Measurements from ENCODE around the gene LDB3. TPM values are rescaled to one million over a fixed set of nuclear protein-coding genes. Genes with fewer than 3 reads are reported as not detected.

Gene LDB3
- polyA plus RNA-seq, 1 donor (not counting 4 experiments of a cell fraction or from before 2014, with no cell fraction given), result 0.01 TPM

- H4K20me1 ChIP-seq (ENCODE audit: control insufficient read depth, extremely low read depth, insufficient read depth, low read length), result no peaks in the 10 kb centered on the region
- no peaks in the 10 kb centered on the region for H3K36me3 ChIP-seq (ENCODE audit: control insufficient read depth in 2 of 2, extremely low read depth in 1 of 2, insufficient read depth in 2 of 2, low read length in 2 of 2)
- TF ChIP-seq EZH2 (IDR thresholded peaks at IDR 0.05; ENCODE audit: low read length), result no peak
- TF ChIP-seq, protein P1, sequence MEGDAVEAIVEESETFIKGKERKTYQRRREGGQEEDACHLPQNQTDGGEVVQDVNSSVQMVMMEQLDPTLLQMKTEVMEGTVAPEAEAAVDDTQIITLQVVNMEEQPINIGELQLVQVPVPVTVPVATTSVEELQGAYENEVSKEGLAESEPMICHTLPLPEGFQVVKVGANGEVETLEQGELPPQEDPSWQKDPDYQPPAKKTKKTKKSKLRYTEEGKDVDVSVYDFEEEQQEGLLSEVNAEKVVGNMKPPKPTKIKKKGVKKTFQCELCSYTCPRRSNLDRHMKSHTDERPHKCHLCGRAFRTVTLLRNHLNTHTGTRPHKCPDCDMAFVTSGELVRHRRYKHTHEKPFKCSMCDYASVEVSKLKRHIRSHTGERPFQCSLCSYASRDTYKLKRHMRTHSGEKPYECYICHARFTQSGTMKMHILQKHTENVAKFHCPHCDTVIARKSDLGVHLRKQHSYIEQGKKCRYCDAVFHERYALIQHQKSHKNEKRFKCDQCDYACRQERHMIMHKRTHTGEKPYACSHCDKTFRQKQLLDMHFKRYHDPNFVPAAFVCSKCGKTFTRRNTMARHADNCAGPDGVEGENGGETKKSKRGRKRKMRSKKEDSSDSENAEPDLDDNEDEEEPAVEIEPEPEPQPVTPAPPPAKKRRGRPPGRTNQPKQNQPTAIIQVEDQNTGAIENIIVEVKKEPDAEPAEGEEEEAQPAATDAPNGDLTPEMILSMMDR (optimal IDR thresholded peaks at IDR 0.05 in 1 of 3, IDR thresholded peaks at IDR 0.05 in 1 of 3, conservative IDR thresholded peaks at IDR 0.05 in 1 of 3; ENCODE audit: extremely low read depth in 1 of 3, insufficient read depth in 2 of 3, low read length in 3 of 3), result no peak
- dilution Hi-C loops (cut with MboI; ENCODE audit: extremely low pct_ligation_motif_present, low sequenced_read_pairs), result no loop called here
- no peaks in the 10 kb centered on the region for H3K9me1 ChIP-seq (ENCODE audit: control insufficient read depth, extremely low read depth, insufficient read depth, low read length)
- no peak overlapping the region for H2AFZ ChIP-seq (ENCODE audit: control insufficient read depth, low read length)
- no peak overlapping the region for H3K9ac ChIP-seq (ENCODE audit: control insufficient read depth, extremely low read depth, insufficient read depth, low read length)
- H3K4me1 ChIP-seq (ENCODE audit: control insufficient read depth, extremely low read depth, insufficient read depth, low read length), result peaks cover 21% of the 10 kb centered on the region
- no peaks in the 10 kb centered on the region for H3K79me2 ChIP-seq (ENCODE audit: control insufficient read depth, insufficient read depth, low read length)
- no peak overlapping the region for H3K27ac ChIP-seq (ENCODE audit: control insufficient read depth, insufficient read depth, low read length)
- DNase-seq (ENCODE audit: low read depth, low spot score) (no peak), FAIRE-seq (no peak)
- no peak overlapping the region for H3K4me3 ChIP-seq (ENCODE audit: control insufficient read depth in 2 of 3, extremely low read depth in 1 of 3, insufficient read depth in 2 of 3, low read depth in 1 of 3, low read length in 3 of 3)
- no peaks in the 10 kb centered on the region for H3K9me3 ChIP-seq (ENCODE audit: control insufficient read depth, low read depth, low read length)
- H3K27me3 ChIP-seq (ENCODE audit: control insufficient read depth, extremely low read depth, insufficient read depth, low read length), result no peaks in the 10 kb centered on the region
- no peak overlapping the region for H3K4me2 ChIP-seq (ENCODE audit: control insufficient read depth, extremely low read depth, insufficient read depth, low read depth, low read length)
These were observed 35.4 kb upstream of the LDB3 start for GRCh38 chr10:86632951-86633350.

DNA sequence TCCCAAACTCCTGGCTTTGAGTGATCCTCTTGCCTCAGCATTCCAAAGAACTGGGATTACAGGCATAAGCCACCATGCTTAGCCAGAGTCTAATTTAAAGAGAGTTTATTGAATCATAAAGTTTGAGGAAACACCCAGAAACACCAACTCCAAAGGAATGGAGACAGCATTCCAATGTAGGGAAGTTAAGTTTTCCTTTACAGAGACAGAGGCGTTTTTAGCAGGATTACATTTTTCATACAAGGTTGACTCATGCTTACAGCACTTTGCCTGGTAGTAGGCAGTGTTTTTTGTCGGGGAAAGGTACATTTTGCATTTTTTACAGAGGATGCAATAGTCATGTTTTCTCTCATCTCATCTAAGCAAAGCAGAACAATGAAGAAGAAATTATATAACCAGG, 32.9 kb upstream of the LDB3 start:
- no peak for TF ChIP-seq EZH2 (IDR thresholded peaks at IDR 0.05; ENCODE audit: low read length)
- TF ChIP-seq, protein P1 (optimal IDR thresholded peaks at IDR 0.05 in 1 of 3, IDR thresholded peaks at IDR 0.05 in 1 of 3, conservative IDR thresholded peaks at IDR 0.05 in 1 of 3; ENCODE audit: extremely low read depth in 1 of 3, insufficient read depth in 2 of 3, low read length in 3 of 3), result no peak
- Histone ChIP-seq H3K9me3 (ENCODE audit: control insufficient read depth, low read depth, low read length) (no peaks in the 10 kb centered on the region), H3K79me2 (ENCODE audit: control insufficient read depth, insufficient read depth, low read length) (no peaks in the 10 kb centered on the region), H2AFZ (ENCODE audit: control insufficient read depth, low read length) (peak overlapping the region; percentile 19), H3K36me3 (ENCODE audit: control insufficient read depth in 2 of 2, extremely low read depth in 1 of 2, insufficient read depth in 2 of 2, low read length in 2 of 2) (no peaks in the 10 kb centered on the region), H3K4me1 (ENCODE audit: control insufficient read depth, extremely low read depth, insufficient read depth, low read length) (peaks cover 26% of the 10 kb centered on the region), H3K27me3 (ENCODE audit: control insufficient read depth, extremely low read depth, insufficient read depth, low read length) (no peaks in the 10 kb centered on the region), H4K20me1 (ENCODE audit: control insufficient read depth, extremely low read depth, insufficient read depth, low read length) (no peaks in the 10 kb centered on the region), H3K4me3 (ENCODE audit: control insufficient read depth in 2 of 3, extremely low read depth in 1 of 3, insufficient read depth in 2 of 3, low read depth in 1 of 3, low read length in 3 of 3) (peak overlapping the region in 1 of 3 experiments; percentile 10), H3K9ac (ENCODE audit: control insufficient read depth, extremely low read depth, insufficient read depth, low read length) (no peak overlapping the region), H3K9me1 (ENCODE audit: control insufficient read depth, extremely low read depth, insufficient read depth, low read length) (no peaks in the 10 kb centered on the region), H3K27ac (ENCODE audit: control insufficient read depth, insufficient read depth, low read length) (no peak overlapping the region), H3K4me2 (ENCODE audit: control insufficient read depth, extremely low read depth, insufficient read depth, low read depth, low read length) (peak overlapping the region; percentile 51)
- FAIRE-seq, result peak; percentile 87
- DNase-seq (ENCODE audit: low read depth, low spot score), result peak; percentile 52
- dilution Hi-C loops (cut with MboI; ENCODE audit: extremely low pct_ligation_motif_present, low sequenced_read_pairs), result no loop called here

Measured in keratinocyte (primary cell).